ENCODE data around the gene SLC38A3.

The SLC38A3 gene

DNA sequence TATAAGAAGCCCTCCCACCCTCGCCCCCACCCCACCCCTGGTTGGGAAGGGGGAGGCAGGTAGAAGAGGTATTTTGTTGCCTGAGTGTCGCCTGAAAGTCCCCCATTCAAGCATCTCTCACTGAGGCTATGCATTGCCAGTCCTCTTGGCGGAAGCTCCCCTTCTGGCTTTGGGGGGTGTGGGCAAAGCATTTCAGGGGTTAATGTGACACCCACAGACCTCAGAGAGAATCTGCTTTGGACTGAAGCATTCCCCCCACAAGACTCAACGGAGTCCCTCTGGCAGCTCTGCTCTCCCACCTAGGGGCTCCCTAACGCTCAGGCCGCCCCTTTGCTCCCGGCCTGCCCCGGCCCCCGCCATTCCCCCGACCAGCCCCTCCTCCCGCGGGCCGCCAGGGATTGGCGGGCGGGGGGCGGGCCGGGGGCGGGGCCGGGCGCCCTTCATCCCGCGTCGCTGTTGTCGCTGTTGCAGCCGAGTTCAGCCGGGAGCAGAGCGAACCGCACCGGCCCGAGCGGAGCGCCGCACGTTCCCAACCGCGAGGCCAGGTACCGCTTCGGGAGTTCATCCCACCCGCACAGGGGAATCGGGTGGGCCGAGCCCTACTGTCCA lies at the start of gene SLC38A3:
Gene SLC38A3, plus strand, starts transcription at position 468 of the 609 bp plus-strand sequence. CDS start 8,929 bp downstream, outside the sequence.
- no peak for DNase-seq (ENCODE audit: low read depth in 2 of 2)

DNA sequence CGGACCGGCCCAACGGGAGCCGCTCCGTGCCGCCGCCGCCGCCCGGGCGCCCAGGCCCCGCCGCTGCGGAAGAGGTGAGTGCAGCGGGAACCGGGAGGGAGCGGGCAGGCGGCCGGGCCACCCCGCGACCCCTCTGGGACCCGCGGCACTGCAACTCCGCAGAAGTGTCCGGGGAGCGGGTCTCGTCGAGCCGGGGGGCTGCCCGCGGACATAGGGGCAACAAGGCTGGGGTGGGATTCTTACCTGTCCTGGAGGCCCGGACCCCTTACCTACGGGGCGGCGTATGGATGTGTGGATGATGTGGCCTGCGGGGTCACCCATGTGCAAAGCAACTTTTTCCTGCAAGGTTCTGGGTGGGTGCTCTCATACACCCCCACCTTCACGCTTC lies 49.6 kb upstream of the SLC38A3 start:
- DNase-seq (ENCODE audit: low read depth in 2 of 2): no peak

DNA sequence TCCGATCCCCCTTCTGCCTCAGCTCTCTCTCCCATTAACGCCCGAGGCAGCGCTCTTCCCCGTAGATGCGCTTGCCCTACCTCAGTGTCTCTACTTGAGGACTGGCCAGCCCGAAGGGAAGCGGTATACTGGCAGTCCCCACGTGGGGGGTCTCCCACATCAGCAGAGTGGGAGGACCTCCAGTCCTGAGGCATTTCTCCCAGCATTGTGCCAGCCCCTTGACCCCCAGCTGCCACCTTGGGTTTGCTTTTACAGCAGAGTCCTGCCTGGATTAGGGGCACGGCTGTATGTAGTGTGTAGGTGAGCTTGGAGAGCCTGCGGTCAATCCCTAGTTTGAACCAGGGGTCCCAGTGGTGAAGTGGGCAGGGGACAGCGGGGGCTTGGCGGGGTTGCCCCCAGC lies 49.2 kb upstream of the SLC38A3 start:
- DNase-seq (ENCODE audit: low read depth in 2 of 2): no peak

DNA sequence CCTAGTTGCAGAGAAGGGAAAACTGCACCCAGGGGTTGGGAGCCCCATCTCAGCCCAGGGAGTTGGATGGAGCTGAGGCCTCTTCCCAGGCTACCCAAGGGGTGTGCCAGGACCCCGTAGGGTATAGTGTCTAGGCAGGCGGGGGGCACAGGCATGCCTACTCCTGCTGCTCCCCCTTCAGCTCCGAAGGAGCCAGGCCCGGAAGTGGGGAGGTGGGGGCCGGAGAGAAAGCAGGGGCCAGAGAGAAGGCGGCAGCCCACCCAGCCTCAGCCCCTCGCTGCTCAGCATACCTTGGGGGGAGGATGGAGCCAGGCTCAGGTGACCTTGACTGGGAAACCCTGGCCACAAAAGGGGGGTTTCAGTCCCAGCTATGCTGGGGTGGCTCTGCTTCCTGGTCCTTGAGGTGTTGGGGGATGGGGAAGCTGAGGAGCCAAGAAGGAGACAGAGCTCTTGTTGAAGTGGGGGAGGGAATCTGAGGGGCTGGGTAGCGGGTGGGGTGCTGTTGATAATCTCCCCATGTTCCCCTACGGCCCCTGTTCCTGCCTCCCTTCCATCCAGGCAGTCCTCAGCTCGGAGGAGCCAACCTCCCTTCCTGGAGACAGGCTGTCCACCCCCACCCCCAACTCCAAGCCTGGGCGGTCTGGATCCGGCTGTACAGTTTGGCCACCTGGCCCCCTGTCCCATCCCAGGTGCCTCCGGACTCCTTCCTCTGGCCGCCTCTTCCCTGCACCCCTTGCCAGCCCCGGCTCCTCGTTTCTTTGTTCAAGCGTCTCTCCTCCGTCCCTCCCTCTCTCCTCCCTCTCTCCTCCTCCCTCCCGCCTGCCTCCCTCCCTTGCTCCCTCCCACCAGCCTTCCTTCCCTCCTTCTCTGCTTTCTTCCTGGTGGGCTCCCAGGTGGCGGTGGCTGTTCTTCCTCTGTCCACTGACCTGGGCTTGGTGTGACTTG lies 48.2 kb upstream of the SLC38A3 start:
- DNase-seq (ENCODE audit: low read depth in 2 of 2): no peak

DNA sequence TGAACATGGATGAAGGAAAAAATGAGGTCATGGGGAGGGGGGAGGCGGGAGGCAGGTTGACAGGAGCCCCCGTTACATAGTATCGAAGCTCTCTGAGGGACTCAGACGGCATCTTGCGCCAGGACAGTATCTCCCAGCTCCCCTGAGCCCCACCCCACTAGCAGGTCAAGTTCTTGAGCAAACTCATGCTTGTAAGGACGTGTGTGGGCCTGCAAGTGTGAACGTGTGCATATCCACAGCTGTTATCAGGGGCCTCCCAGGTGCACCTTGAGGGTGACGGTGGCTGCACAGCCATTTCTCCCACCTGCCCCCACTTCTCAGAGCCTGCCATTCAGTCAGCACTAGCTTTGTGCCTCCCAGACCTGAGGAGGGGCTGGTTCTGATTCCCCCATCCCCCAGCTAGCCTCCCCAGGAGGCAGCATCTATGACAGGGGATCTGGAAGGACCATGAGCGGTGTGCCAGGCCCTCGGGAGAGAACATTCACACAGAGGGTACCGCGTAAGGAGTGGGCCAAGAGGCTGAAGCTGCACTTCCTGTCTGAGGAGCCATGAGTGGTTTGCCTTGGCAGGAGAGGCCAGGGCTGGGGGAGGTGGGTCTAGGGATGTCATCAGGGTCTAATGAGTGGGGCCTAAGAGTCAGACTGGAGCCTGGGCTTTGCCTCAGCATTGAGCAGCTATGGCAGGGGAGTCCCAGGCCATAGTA lies 47.1 kb upstream of the SLC38A3 start:
- no peak for DNase-seq (ENCODE audit: low read depth in 2 of 2)

DNA sequence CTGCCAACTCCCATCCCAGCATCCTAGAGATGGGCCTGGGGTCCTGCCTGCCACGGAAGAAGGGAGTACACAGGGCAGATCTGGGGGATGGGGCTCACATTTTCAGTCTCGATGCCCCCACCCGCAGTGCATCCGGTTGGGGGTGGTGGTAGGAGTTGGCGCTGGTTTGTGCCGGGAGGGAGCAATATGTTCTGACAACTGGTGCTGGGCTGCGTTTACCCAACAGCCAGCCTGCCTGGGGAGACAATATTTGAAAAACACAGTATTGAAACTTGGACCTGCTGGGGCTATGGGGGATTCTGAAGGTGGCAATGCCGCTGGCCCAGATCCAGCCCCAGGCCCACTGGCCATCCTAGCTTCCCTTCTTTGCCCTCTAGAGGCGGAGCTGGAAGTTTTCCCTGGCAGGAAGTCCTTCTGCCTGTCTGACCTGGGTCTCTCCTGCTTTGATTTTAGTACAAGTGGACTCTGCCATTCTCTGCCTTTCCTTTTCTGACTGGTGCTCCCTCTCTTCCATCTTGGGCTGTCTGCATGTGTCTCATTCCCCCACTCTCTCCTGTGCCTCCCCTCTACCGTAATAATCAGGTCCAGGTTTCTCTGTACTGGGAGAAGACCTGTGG lies 46.4 kb upstream of the SLC38A3 start:
- DNase-seq (ENCODE audit: low read depth in 2 of 2): no peak

DNA sequence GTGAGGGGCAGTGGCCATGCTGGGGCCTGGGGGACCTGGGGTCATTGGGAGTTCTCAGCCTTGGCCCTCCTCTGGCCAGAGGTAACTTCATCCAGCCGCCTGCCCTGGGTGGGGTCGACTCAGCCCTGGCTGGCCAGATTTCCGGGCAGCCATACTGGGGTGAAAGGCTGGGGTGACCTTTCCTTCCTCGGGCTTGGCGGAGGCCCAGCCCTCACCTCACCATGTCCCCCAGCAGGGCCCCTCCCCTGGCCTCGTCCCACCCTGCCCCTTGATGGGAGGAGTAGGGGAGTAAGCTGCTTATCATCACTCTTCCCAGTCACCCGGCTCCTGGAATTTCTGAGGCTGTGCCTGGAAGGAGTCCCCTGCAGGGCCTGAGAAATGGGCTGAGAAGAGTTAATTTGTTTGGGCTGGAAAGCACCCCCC lies 44.5 kb upstream of the SLC38A3 start:
- DNase-seq (ENCODE audit: low read depth in 2 of 2): no peak

DNA sequence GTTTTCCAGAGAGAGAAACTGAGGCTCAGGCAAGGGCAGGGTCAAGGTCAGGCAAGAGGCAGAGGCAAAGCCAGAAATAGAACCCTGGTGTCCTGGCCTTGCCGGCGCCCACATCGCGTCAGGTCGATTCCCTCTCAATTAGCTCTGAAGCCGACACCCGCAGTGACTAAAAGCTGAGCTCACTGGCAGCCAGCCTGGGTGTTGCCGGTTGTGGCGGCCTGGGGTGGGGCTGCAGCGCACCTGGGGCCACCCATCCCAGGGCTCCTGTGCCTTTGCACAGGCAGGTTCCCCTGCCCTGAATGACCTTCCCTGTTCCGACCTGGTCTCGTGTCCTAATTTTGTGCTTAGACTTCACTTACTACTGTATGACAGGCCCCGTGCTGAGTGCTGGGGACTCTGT lies 43.8 kb upstream of the SLC38A3 start:
- DNase-seq (ENCODE audit: low read depth in 2 of 2): no peak

DNA sequence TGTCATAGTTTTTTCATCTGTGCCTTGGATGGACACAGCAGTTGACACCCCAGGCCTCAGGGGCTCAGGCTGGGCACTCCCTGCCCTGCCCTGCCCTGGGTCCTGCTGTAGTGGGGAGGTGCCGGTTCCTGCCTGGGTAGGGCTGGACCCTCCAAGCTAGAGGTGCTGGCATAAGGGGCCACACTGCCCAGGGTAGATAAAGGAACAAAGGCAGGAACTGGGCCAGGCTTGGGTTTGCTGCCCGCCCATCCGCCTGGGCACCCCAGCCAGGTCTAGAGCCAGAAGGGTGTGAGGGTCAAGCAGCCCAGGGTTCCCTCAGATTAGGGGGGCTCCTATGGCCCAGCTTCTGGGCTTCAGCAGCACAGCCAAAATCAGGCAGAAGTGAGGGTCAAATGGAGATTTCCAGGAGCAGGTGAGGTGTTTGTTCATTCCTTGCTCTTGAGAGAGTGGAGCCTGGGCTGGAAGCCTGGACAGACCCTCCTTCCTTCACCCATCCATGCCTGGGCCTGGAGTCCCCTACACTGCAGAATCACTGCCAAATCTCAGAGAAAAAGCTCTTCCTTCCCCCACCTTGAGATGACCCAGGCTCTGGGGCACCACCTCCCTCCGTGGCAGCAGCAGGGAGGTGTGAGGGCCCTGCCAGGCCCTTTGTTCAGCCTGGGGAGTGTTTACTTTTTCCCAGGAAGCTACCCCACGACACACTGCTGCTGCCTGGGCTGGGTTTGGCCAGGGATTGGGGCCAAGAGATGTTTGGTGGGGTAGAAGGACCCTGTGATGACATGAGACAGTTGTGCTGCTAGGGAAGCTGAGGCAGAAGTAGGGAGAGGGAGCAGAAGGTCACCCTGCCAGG lies 42.8 kb upstream of the SLC38A3 start:
- no peak for DNase-seq (ENCODE audit: low read depth in 2 of 2)

DNA sequence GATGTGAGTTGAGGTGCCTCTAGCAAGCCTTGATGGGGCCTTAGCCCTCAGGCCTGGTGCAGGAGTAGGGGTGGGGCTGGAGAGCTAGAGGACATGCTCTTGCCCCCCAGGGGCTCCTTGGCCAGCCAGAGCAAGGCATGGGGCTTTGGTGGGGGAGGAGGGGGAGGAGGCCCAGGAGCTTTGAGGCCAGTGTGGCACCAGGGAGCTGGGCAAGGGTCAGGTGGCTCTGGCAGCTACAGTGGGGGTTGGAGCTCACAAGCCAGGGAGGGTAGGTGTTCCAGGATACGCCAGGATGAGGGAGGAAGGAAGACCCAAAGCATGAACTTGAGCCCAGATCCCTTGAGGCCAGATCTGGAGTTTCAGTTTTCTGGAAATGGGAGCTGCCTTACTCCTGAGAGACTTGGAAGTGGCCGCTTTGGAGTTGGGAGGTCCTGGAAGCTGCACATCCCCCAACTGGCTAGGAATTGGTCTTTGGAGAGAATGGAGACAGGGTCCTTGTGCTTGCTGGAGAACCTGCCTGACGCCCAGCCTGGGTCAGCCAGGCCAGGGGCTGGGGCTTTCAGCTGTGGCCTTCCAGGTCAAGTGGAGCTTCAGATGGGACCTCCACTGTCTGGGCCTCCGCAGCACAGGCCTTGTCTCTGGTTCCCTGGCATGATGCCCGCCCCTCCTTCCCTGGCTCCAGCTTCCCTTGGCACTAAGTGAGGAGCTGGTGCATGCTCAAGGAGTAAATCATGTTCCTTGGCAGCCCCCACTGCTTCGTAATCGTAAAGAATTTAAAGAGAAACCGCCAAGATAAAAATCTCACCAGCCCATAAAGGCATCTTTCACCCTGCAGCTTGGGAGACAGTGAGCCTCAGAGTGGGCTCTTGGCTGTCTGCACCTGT lies 41.3 kb upstream of the SLC38A3 start:
- no peak for DNase-seq (ENCODE audit: low read depth in 2 of 2)

DNA sequence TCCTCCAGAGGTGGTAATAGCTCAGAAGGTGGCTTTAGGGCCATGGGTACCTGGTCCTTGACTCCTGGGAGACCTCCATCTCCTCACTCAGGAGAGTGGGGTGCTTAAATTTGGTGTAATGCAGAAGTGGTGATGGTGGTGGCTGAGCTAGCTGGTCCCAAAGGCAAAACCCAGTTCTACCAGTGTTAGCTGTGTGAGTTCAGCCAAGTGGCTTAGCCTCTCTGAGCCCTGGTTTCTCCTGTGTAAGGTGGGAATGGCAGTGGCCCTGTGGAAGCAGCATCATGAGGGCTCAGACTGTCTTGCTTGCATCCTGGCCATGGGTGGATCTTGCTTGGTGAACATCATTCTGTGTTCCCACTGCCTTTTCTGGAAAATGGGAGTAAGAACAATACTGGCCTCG lies 40.6 kb upstream of the SLC38A3 start:
- no peak for DNase-seq (ENCODE audit: low read depth in 2 of 2)

DNA sequence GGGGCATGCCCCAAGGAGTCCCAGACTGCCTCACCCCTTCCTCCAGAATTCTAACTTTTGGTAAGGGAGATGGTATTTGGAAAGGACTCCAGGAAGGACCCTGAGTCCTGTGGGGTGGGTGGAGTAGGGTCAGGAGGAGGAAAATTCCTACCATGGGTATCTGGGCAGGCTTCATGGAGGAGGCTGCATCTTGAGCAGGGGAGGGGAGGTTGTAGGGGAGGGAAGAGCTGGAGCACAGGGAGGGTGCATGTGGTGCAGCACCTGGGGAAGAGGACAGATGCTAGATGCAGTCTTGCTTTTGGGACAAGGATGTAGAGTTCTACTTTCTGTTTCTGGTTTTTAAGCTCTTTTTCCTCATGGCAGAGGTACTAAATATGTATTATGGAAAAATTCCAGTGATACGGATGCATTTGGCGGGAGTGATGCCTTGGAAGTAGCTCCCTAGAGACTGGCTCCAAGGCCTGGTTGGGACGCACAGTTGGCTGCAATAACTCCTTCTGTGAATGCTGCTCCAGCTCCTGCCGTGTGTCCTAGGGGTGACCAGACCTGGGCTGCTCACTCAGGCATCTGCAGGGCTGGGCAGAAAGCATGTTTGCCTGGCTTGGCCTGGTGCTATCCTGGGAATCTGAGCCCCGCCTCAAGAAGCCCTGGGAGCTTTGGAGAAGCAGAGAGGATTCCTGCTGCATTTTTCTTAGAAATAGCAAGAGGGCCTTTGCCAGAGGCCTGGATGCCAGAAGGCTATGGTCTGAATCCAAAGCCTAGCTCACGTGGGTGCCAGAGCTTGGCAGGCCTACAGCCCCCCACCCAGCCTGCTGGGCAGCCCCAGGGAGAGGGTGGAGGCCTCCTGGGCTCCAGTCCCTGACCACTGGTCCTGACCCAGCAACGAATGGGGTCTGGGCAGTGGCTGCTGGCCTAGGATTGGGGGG lies 39.8 kb upstream of the SLC38A3 start:
- DNase-seq (ENCODE audit: low read depth in 2 of 2): no peak

DNA sequence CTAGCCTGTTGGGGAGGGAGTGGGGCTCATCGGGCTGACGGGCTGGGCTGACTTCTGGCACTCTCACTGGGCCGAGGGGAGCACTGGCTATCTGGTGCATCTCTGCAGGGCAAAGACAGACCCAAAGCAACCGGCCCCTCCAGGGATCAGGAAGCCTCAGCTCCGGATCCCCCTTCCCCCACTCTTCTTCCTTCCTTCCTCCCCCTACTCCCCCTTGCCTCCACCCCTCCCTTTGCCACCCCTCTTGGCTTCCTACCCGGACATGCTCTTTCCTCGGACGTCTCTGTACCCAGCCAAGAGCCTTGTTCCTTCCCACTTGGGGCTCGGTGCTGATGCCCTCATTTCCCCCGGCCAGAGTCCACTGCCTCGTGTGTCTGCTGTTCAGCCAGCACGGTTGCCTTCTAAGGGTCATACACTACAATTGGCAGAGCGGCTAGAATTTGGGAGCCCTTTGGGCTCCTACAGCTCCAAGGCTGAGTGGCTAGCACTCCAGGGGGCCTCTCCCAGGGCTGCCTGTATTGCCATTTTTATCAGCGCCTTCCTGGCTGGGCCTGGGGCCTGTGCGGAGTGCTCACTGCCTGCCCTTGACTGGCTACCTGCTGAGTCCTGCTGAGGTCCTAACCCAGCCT lies 39.0 kb upstream of the SLC38A3 start:
- DNase-seq (ENCODE audit: low read depth in 2 of 2): no peak

DNA sequence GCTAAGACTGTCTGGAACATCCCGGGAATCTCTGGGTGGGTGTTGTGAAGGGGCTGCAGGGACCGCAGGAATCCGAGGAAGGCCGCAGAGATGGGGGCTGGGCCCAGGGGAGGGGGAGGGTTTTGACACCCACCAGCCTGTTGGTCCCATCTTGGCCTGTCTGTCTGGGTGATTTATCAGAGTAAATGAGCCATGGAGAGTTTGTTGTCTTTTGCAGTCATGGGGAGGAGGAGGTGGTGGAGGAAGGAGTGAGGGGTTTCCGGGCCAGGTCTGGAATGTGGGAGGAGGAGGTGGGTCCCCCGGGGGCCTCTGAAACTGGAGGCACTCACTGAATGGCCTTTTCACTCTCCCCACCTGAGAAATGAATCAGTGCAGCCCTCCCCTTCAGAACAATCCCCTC lies 38.5 kb upstream of the SLC38A3 start:
- no peak for DNase-seq (ENCODE audit: low read depth in 2 of 2)

DNA sequence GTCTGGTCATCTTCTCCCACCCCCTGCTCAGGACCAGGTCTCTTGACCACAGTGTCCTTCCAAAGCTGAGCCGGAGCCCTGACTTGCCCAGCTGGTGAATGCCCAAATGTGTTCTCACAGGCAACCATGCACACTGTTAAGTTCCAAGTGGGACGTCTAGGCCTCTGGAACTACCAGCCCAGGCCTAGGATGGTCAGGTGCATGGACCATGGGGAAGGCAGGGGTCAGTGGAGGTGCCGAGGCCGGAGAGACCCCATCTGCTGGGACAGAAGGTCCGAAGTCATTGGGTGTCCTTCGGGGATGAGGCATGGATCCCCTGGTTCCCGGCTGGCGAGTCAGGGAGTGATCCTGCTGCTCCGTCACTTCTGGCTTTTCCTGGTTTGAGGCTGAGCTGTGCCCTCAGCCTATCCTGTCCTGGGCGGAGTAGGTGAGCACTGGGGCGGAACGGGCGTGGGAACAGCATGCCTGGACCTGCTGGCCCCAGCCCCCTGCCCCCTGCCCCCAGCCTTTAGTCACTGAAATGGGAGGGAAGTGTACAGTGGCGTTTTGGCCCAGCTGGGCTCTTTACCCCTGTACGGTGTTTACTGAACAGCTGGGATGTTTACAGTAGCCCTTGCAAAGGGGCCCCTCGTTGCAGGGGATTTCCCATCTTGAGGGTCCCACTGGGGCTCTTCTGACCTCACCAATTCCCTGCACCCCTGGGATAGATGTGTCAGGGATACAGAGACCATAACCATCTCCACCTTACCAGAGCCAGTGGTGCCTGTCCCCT lies 37.8 kb upstream of the SLC38A3 start:
- DNase-seq (ENCODE audit: low read depth in 2 of 2): no peak

DNA sequence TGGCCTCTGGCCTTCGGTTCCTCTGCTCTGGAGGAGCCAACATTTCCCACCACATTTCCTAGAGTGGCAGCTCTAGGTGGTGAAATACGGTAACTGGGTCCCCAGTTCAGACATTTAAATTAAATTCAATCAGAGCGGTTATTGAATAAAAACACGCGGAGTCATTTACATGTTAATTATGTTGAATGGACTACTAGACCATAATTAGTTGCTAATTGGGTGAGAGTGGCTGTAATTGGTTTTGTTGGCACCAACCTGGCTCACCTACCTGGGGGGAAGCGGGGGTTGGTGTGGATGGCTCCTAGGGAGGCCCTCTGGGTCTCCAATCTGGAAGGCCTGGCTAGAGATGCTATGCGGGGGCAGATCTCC lies 37.2 kb upstream of the SLC38A3 start:
- no peak for DNase-seq (ENCODE audit: low read depth in 2 of 2)

DNA sequence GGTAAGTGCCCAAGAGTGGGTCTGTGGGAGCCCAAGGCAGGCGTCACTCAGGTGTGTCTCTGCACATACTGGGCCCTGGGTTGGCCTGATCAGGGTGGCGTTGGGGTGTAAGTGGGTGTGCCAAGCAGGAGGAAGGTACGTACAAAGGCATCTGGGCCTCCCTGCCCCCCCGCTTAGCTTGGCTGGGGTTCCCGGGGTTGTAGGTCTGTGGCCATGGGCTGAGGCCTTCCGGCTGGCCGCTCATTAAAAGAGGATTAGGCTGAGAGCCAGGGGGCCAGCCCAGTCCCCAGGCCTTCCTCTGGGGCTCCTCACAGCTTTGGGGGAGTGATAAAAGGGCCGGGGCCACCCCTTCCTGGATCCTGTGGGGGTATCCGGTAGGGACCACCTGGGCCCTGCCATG lies 36.7 kb upstream of the SLC38A3 start:
- no peak for DNase-seq (ENCODE audit: low read depth in 2 of 2)

DNA sequence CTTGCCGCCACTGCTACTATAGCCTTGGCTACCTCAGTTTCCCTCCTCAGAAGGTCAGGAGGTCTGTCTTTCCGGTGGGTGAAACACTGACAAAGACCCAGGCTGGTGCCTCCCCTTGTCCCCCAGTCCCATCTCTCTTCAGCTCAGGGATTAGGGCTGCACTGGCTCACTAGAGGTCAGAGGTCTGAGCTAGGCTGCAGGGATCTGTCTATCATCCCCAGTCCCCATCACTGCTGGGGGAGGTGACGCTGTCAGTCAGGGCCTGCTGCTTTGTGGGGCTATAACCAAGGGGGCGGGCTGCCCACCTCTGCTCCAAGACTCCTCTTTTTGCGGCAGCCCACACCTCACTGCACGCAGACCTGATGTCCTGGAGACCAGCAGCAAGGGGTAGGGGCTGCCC lies 36.3 kb upstream of the SLC38A3 start:
- no peak for DNase-seq (ENCODE audit: low read depth in 2 of 2)
